Lower leg skin (tissue), 4 donors: Measurements from ENCODE around the gene VPS52. TPM values are rescaled to one million over a fixed set of nuclear protein-coding genes. Genes with fewer than 3 reads are reported as not detected.
"Not testable (repeated sequence)": the region's sequence is repeated elsewhere in the genome, so short reads cannot be mapped to it uniquely, and the experiment has no call there.

Source experiments
- DNase-seq, 2 donors: peaks; one replicate each; pipeline ENCODE4 v3.0.0-alpha.2; 2019; ENCODE audit warnings: low spot score in 2 of 2
- H3K4me3 ChIP-seq: fragments of 200-600 bp; sonication (generic); 2 replicates; pipeline ENCODE4 v1.5.1; 2017; ENCODE audit warnings: mild to moderate bottlenecking, low read depth; ENCODE audit not compliant: poor library complexity, severe bottlenecking
- POLR2A ChIP-seq, 2 donors: fragments of 450-650 bp; IDR thresholded peaks; one replicate each; pipeline ENCODE4 v1.6.1; 2016 to 2017; ENCODE audit warnings: antibody characterized with exemption in 2 of 2, mild to moderate bottlenecking in 1 of 2, moderate library complexity in 1 of 2
- WGBS, 2 donors: methylation state at CpG; one replicate each; pipeline ENCODE4 v1.1.5; 2018; 5-methylcytosine and 5-hydroxymethylcytosine counted together
- intact Hi-C: fragments of 100-400 bp; cut with DNase I; formaldehyde crosslinking; loops from one replicate; pipeline ENCODE4 v1.15.0; 2023; ENCODE audit warnings: low total_unique reads
- total RNA-seq, 4 donors: library from RNA; depleted of rRNA; stranded (reverse); fragments of >200 nt; gene quantifications; one replicate each; pipeline ENCODE4 v1.1.0, GENCODE V29; 2016
- TF ChIP-seq, protein P1 (sequence below), 3 donors: fragments of 450-650 bp; IDR thresholded peaks; one replicate each; pipeline ENCODE4 v1.5.1; 2016; ENCODE audit warnings: antibody characterized with exemption in 3 of 3, mild to moderate bottlenecking in 3 of 3, moderate library complexity in 2 of 3

Gene VPS52
- total RNA-seq, 4 donors from 2014 or later, result 33.3 to 51.0 (median 44.4) TPM

- intact Hi-C loops, result no loop called here
- TF ChIP-seq, protein P1, sequence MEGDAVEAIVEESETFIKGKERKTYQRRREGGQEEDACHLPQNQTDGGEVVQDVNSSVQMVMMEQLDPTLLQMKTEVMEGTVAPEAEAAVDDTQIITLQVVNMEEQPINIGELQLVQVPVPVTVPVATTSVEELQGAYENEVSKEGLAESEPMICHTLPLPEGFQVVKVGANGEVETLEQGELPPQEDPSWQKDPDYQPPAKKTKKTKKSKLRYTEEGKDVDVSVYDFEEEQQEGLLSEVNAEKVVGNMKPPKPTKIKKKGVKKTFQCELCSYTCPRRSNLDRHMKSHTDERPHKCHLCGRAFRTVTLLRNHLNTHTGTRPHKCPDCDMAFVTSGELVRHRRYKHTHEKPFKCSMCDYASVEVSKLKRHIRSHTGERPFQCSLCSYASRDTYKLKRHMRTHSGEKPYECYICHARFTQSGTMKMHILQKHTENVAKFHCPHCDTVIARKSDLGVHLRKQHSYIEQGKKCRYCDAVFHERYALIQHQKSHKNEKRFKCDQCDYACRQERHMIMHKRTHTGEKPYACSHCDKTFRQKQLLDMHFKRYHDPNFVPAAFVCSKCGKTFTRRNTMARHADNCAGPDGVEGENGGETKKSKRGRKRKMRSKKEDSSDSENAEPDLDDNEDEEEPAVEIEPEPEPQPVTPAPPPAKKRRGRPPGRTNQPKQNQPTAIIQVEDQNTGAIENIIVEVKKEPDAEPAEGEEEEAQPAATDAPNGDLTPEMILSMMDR (IDR thresholded peaks at IDR 0.05), result no peak
- no peak for TF ChIP-seq POLR2A (IDR thresholded peaks at IDR 0.05)
- no peak overlapping the region for H3K4me3 ChIP-seq
- WGBS, 2 donors, result 70 to 73% methylated on average over 14 of the region's 14 CpGs
- no peak for DNase-seq
Observed at GRCh38 chr6:33273924-33274902, 2.5 kb upstream of the VPS52 start.

DNA sequence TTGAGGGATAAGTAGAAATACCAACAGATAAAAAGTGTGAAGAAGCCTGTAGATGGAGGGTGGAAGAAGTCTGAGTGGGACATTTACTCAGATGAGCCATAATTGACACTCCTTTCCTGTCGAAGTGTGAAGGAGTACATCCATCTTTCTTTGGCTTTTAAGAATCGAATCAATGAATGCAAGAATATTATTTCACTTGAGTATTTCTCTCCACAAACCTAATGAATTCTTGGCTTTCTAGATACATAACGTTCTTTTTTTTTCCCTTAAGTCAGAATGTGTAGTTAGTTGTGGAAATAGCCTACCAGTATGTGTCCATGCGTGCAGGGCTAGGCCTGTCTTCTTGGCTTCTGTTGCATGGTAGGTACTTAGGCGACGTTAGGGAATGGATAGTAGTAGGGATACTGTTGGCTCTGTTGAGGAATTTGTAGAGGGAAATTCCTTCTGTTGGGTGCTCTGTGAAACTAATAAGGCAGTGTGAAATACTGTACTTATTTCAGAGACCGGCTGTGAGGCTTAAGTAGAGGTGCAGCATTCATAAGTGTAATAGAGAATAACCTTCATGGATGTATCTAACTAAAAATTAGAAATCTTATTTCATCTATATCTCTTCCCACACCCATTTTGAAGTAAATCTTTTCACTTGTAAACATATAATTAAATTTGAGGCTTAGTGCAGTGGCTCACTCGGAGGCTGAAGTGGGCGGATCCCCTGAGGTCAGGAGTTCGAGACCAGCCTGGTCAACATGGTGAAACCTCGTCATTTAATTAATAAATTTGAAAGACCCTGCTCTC lies 1.6 kb upstream of the VPS52 start:
- H3K4me3 ChIP-seq, result no peak overlapping the region
- TF ChIP-seq POLR2A (IDR thresholded peaks at IDR 0.05), result no peak
- TF ChIP-seq, protein P1 (IDR thresholded peaks at IDR 0.05), result no peak
- 58 to 59% methylated on average over 11 of the region's 11 CpGs for WGBS, 2 donors
- intact Hi-C loops, result no loop called here
- no peak for DNase-seq

- intact Hi-C loops, result no loop called here
- 9 to 11% methylated on average over 22 of the region's 22 CpGs for WGBS, 2 donors
- no peak for DNase-seq
- no peak for TF ChIP-seq POLR2A (IDR thresholded peaks at IDR 0.05)
- TF ChIP-seq, protein P1 (IDR thresholded peaks at IDR 0.05), result no peak
- H3K4me3 ChIP-seq, result peak overlapping the region; percentile 89
Observed at GRCh38 chr6:33272275-33273128, 826 bp upstream of the VPS52 start.

DNA sequence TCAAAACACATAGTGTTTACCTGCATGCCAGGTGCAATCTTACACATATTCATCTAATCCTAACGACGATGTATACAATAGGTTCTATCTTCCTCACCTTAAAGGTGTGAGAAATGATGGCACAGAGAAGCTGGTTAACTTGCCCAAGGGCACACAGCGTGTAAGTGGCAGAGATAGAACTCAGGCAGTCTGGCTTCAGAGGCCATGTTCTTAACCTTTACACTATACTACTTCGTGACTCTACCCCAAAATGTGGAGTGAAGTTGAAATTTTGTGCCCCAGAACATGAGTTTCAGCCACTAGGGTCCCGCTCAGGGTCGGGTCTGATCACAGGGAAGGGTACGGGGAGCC lies 584 bp downstream of the VPS52 start:
- TF ChIP-seq, protein P1 (IDR thresholded peaks at IDR 0.05), result no peak
- TF ChIP-seq POLR2A (IDR thresholded peaks at IDR 0.05), result no peak
- peak overlapping the region; percentile 68 for H3K4me3 ChIP-seq
- DNase-seq, result no peak
- intact Hi-C loops, result no loop called here
- WGBS, 2 donors, result 0 to 1% methylated on average over 7 of the region's 7 CpGs

DNA sequence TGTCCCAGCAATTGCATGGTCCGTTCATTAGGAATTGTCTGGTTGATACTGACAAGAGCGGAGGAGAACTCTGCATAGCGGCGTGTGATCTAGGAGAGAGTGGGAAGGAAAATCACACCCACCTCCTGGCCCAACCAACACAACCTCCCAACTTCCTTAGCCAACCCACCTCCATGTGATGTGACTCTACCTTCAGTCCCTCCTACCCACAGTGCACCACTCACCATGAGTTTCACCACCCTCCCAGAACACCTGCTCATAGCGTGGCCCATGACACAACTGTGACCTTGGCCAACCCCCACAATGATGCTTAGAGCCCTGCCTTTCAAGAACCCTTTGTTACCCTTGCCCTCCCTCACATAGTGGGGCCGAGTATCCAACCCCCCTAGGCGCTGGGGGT lies 7.7 kb downstream of the VPS52 start:
- no peak for TF ChIP-seq POLR2A (IDR thresholded peaks at IDR 0.05)
- TF ChIP-seq, protein P1 (IDR thresholded peaks at IDR 0.05), result no peak
- intact Hi-C loops, result no loop called here
- 92 to 93% methylated on average over 7 of the region's 7 CpGs for WGBS, 2 donors
- DNase-seq, result no peak
- no peak overlapping the region for H3K4me3 ChIP-seq

DNA sequence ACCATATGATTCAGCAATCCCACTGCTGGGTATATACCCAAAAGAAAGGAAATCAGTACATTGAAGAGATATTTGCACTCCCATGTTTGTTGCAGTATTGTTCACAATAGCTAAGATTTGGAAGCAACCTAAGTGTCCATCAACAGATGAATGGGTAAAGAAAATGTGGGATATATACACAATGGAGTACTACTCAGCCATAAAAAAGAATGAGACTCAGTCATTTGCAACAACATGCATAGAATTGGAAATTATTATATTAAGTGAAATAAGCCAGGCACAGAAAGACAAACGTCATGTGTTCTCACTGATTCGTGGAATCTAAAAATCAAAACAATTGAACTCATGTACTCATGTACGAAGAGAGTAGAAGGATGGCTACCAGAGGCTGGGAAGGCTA lies 9.2 kb downstream of the VPS52 start:
- DNase-seq, H3K4me3 ChIP-seq, intact Hi-C loops: not testable (repeated sequence)
- WGBS, 2 donors, result 95 to 96% methylated on average over 3 of the region's 3 CpGs
